GM18868 (cell line): ENCODE results near the gene GGCX.
"Not testable (repeated sequence)": the region's sequence is repeated elsewhere in the genome, so short reads cannot be mapped to it uniquely, and the experiment has no call there.

Source experiments
- ATAC-seq: cut with Tn5 transposase; IDR thresholded peaks from one replicate; pipeline ENCODE4 v1.9.1; 2021; ENCODE audit warnings: mild to moderate bottlenecking, moderate library complexity; ENCODE audit not compliant: unreplicated experiment

The GGCX gene

DNA sequence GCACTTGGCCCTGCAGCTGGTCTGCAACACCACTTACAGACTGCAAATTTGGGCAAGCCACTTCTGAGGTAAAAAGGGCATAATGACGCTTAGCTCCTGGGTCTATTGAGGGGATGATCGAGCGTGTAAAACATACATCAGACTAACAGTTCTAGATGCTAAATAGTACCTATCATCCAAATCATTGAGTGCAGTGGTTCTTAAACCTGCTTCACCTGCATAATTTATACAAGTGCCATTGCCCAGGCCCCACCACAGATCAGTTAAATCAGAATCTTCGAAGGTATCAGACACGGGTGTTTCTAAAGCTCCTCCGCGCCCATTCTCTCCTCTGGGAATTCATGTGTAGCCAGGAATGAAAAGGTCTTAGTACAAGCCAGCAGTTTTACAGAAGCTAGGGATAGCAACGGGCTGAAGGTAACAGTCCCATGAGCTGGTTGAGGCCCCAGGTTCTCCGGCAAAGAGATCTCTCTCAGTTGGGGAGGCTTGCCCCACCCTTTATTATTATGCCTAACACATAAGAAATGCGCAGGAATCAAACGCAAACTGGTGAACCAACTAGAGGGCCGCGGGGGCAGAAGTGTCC is 33.5 kb upstream of the GGCX start:
- ATAC-seq, result no peak

GRCh38 chr2:85593023-85593422 is 31.7 kb upstream of the GGCX start:
- no peak for ATAC-seq

- ATAC-seq, result not testable (repeated sequence)
Measured at GRCh38 chr2:85592299-85592698, 31.0 kb upstream of the GGCX start.

DNA sequence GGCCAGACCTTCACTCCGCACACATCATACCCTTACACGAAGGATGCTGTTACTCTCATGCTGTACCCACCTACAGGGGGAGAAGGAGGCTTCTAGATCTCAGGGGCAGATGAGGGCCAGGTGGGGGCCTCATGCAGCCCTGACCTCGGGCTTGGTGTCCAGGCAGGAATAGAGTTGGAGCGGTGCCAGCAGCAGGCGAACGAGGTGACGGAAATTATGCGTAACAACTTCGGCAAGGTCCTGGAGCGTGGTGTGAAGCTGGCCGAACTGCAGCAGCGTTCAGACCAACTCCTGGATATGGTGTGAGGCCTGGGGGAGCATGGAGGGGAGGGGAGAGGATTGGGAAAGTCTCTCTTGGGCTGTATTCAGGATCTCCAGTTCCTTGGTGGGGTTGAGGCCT is 30.3 kb upstream of the GGCX start:
- ATAC-seq, result no peak

GRCh38 chr2:85590950-85591349 is 29.7 kb upstream of the GGCX start:
- no peak for ATAC-seq

DNA sequence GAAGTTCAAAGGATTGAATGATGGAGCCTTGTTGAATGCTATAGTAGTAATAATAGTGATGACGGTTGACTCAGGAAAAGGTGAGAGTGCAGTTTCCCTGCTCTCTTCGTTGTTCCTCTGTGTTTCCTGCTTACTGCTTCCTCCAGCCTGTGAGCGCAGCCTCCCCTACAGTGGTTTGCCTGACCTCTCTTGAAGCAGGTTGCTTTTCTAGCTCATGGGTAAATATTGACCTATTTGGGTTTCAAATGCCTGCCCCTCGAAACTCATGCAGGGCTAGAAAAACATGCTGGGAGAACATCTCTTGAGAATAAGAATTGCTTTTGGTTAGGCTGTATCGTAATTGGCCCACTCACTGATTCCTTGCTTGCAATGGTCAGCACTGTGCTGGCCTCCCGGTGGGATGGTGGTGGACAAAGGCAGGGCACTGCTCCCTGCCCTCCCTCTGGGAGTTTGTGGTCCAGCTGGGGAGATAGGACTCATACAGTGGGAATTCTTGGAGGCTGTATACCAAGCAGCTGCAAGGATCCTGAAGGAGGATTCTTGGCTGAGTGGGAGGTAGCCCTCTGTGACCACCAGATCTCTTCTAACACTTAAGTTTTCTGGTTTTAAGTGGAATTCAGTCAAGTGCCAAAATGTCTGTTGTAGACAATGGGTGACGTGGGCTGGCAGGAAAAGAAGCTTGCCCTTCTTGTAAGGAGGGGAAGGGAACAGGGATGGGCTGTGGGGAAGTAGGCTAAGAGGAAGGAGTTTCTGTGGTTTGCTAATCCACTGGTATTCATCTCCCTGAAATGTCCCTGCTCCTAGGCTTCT is 28.9 kb upstream of the GGCX start:
- no peak for ATAC-seq

- no peak for ATAC-seq
Measured at GRCh38 chr2:85589181-85589580, 27.9 kb upstream of the GGCX start.

DNA sequence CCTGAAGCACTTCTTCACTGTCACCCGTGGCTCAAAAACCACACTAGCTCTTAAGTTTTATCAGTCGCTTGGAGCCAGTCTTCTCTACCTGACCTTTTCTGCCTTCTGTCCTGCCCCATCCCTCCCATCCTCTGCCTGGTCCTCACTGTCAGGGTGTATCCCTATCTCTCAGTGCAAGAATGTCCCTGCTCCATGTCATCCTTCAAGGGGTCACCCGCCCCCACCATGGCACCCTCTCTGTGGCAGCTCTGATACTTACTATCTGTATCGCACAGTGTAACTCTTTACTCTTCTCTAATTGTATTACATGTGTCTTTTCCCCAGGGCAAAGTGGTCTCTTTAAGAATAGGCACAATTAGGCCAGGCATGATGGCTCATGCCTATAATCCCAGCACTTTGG is 27.4 kb upstream of the GGCX start:
- ATAC-seq, result no peak

DNA sequence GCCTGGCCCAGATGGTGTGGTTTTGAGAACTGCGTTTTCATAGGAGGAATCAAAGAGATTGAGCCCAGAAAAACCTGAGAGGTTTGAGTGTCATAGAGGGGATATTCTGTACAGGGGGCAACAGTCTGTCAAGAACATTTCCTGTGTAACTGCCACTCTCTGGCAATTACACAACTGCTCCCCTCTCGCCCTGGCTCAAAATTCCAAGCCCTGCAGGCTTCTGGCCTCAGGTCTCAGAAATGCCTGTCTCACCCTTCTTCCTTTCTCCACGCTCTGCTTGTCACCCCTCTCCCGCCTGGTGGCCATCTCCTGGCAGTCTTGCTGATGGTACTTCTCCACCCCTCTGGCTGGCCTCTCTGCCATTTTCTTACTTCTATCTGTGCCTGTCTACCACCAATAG is 26.9 kb upstream of the GGCX start:
- no peak for ATAC-seq

GRCh38 chr2:85585781-85586105 is 24.4 kb upstream of the GGCX start:
- no peak for ATAC-seq

- ATAC-seq, result peak; percentile 41
Measured at GRCh38 chr2:85584857-85585780, 23.8 kb upstream of the GGCX start.

DNA sequence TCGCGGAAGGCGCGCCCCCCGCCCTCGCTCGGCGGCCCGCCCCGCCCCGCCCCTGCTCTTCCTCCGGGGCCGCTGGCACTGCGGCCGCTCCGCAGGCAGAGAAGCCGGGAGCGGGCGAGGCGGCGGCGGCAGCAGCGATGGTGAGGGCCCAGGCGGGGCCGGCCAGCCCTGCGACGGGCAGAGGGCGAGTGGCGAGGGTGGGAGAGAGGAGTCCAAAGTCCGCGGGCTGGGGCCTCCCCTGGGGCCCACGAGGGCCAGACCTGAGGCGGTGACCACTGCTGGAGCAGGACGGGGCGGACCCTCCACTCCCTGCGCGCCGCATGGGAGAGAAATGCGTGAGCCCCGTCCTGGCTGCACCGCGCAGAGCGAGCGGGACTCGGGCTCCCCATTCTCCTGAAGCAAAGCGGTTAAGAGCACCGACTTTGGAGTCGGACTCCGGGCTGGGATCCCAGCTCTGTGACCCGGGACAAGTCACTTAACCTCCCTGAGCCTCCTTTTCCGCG is 23.1 kb upstream of the GGCX start, which contains the start of gene VAMP5:
Gene VAMP5, plus strand, starts transcription at position 78 of the 503 bp plus-strand sequence. Its CDS starts 60 bp downstream, at position 138.
- ATAC-seq, result peak; percentile 8

DNA sequence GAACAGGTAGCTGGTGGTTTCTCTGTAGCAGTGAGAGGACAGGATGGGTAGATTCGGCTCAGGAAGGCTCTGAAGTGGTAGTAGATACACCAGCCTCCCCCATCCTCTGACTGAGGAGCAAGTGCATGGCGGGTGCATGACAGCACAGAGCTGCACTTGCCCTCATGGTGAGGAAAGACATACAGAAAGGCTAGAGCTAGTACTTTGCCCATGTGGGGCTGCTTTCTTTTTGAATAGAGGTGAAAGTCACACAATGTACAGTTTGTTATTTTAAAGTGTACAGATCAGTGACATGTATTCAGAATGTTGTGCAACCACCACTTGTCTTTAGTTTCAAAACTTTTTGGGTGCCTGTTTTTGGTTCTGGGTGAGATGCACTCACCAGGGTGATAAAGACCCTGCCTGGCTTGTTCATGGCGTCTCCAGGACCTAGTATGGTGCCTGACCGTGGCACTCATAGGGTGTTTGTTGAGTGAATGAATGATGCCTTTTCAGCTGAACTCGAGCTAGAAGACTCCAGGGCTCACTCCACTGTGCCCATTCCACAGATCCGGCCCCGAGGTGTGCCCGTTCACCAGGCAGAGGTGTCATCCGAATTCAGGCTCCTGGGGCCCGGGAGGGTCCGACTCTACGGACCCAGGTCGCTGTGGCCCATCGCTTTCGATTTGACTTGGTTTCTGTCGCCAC is 22.5 kb upstream of the GGCX start:
- peak; percentile 67 for ATAC-seq

DNA sequence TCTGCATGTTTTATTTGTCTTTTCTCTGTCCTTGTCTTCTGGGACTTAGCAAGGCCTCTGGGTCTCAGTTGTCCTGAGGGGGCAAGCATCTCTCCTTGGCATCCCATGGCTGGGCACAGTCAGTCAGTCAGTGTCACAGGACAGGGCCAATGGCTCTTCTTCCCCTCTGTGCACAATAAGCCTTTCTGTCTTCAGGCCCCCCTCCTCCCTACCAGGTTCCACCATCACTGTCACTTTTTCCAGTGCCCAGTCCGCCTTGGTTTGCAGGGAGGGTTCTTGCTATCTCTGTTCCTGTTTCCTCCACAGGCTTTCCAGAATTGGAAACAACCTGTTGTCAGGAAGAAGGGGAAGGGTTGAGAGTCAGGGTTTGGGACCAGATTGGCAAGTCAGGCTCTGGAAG is 21.2 kb upstream of the GGCX start:
- no peak for ATAC-seq

DNA sequence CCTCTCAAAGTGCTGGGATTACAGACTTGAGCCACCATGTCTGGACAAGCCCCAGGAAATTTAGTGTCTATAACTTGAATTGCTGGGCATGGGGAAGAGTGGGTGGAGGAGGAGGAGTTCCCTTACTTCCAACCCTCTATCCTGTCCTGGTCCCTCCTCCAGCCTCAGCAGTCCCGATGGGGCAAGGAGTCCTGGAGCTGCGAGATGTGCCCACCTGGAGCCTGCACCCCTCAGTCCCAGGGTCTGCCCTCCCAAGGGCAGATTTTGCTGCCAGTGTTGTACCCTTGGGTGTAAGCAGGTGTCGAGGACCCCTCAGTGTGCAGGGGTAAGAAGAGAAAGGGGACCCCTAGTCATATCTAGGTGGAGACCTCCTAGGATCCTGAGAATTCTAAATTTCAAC is 18.9 kb upstream of the GGCX start:
- no peak for ATAC-seq

DNA sequence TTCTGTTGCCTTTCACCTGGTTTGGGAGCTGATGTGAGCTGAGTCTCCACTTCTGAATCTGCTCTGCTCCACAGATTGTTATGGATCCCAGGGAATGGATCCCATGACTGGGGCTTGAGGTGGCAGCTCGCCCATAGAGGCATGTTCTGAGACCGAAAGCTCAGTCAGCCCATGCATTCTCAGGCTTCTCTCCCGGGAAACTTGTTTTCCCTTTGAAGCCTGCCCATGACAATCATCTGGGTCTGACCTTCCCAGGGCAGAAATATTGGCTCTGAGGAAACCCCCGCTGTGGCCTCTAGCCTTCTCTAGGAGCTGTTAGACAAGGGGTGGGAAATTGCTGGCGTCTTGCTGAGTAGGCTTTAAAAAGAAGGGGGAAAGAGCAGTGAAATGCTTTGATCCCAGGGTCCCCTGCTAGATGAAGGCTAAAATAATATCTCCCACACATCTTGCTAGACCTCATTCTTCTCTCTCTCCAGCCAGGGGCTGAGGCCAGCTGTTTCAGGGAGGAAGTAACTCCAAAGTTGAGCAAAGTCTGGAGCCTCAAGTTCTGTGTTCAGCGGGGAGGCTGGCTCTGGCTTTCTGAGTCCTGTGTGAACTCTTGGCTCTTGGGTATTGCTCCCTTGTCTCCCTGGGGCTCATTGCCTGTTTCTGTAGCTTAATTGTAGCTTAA is 18.1 kb upstream of the GGCX start:
- ATAC-seq, result no peak

DNA sequence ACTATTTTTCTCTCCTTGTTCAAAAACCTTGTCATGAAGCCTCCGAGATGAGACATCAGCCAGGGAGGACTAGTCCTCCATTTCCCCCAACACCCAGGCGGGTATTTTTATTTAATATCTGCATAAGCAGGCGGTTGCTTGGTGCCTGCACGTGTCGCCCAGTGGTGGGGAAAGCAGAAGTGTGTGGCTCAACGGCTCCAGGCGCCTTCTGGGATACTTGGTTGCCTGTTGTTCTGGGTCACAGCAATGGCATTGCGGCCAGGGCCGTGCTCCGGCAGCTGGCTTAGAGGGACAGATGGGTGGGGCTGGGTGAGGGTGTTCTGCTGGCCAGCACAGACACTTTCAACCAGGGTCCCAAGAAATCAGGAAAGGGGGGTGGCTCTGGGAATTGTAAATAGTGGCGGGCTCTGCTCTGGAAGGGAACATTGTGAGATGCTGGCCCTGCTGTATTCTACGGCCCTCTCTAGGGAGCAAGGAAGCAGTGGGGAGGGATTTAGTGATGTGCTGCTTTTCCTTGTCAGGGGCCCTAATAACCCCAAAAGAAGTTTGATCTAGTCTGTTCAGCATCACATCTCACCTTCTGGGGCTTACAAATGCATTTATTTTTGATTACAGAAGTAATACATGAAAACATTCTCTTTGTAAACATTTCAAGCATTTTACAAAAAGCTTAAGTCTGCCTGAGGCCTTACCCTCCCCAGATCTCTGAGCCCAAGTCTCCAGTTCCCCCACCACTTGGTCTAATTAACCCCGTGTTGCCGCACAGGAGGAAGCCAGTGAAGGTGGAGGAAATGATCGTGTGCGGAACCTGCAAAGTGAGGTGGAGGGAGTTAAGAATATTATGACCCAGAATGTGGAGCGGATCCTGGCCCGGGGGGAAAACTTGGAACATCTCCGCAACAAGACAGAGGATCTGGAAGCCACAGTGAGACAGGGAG is 17.2 kb upstream of the GGCX start:
- ATAC-seq, result peak; percentile 46

GRCh38 chr2:85577386-85578242 is 16.3 kb upstream of the GGCX start, which contains the start of gene VAMP8:
Gene VAMP8, plus strand, starts transcription at chr2:85577586. Its CDS starts 61 bp downstream, at chr2:85577647.
- ATAC-seq, result peak; percentile 72
